ENCODE results near the gene MBOAT2.

The MBOAT2 gene

DNA sequence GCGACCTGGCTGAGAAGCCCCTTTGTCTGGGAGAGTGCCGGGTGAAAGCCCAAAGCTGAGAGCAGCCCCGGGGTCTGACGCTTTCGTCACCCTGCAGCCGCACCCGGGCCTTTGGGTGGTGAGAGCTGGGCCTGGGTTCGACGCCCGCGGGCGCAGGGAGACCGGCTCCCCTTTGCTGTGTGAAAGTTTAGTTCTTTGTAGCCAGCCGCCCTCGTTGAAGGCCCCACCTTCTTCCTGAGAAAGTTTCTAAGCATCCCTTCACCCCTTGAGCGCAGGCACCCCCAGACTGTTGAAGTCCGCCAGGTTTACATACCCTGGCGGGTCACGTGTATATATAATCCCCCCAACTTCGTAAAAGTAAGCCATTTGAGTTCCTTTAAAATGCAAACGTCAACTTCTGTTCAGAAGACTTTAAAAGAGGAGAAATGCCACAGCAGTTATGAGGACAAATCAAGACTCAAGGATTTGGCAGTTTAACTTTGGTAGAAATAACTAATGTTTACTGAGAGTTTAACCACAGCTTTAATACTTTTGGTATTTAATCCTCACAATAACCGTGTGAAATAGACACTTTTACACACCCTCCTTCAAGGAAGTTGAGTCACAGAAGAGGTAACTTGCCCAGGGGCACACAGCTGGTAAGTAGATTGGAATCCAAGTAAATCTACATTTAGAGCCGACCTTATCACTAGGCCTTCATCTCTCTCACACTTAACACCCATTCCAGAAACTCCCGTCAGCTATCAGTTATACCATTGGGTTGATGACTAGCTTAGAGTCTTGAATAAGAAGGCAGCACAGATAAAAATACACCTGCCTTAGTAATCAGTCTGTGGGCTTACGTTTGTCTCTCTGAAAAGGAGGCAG, 1.1 kb upstream of the MBOAT2 start:
- no peak for TF ChIP-seq EZH2 (IDR thresholded peaks at IDR 0.05; ENCODE audit: borderline replicate concordance, low read depth, low read length, severe bottlenecking)
- TF ChIP-seq, protein P1, sequence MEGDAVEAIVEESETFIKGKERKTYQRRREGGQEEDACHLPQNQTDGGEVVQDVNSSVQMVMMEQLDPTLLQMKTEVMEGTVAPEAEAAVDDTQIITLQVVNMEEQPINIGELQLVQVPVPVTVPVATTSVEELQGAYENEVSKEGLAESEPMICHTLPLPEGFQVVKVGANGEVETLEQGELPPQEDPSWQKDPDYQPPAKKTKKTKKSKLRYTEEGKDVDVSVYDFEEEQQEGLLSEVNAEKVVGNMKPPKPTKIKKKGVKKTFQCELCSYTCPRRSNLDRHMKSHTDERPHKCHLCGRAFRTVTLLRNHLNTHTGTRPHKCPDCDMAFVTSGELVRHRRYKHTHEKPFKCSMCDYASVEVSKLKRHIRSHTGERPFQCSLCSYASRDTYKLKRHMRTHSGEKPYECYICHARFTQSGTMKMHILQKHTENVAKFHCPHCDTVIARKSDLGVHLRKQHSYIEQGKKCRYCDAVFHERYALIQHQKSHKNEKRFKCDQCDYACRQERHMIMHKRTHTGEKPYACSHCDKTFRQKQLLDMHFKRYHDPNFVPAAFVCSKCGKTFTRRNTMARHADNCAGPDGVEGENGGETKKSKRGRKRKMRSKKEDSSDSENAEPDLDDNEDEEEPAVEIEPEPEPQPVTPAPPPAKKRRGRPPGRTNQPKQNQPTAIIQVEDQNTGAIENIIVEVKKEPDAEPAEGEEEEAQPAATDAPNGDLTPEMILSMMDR (IDR thresholded peaks at IDR 0.05; ENCODE audit: borderline replicate concordance, extremely low read depth, low read length, poor library complexity, severe bottlenecking) = no peak
- no peaks in the 10 kb centered on the region for H3K27me3 ChIP-seq (ENCODE audit: insufficient read depth, low read length, poor library complexity)
- H3K27ac ChIP-seq (ENCODE audit: low read length) = peak overlapping the region; percentile 86
- H3K9ac ChIP-seq (ENCODE audit: low read depth, low read length) = peak overlapping the region; percentile 97
- peaks cover 46% of the 10 kb centered on the region for H3K79me2 ChIP-seq (ENCODE audit: insufficient read depth, low read length)
- H3K4me3 ChIP-seq (ENCODE audit: low read depth in 1 of 2, low read length in 2 of 2) = peak overlapping the region; percentile 45 to 65; a peak in 3 of 4 replicates
- H4K20me1 ChIP-seq (ENCODE audit: insufficient read depth, low read length) = peaks cover 6% of the 10 kb centered on the region; the same call in 1 of the 2 replicates
- DNase-seq (no peak), ATAC-seq (ENCODE audit: insufficient read depth, low read depth) (peak; percentile 27)
- peaks cover 45% of the 10 kb centered on the region for H3K4me1 ChIP-seq (ENCODE audit: insufficient read depth, low read length)
- H3K4me2 ChIP-seq (ENCODE audit: insufficient read depth, low read length) = peak overlapping the region; percentile 84
- no peaks in the 10 kb centered on the region for H3K9me3 ChIP-seq (ENCODE audit: insufficient read depth, low read length, severe bottlenecking)
- H3K36me3 ChIP-seq (ENCODE audit: insufficient read depth, low read length) = no peaks in the 10 kb centered on the region
- peak overlapping the region; percentile 95 for H2AFZ ChIP-seq (ENCODE audit: low read depth, low read length)

DNA sequence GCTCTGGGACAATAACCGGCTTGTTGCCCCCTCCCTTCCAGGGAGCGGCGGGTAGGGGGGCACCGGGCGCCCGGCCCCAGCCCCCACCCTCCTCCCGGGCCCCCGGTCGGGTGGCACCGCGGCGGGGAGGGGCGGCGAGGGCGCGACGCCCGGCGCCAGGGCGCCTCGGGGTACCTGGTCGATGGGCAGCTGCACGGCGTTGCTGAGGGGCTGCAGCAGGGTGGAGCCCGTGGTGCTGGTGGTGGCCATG, 193 bp downstream of the MBOAT2 start:
- peaks cover 13% of the 10 kb centered on the region; the same call in 1 of the 2 replicates for H4K20me1 ChIP-seq (ENCODE audit: insufficient read depth, low read length)
- H2AFZ ChIP-seq (ENCODE audit: low read depth, low read length) = peak overlapping the region; percentile 86
- ATAC-seq (ENCODE audit: insufficient read depth, low read depth) (peak; percentile 19), DNase-seq (no peak)
- H3K4me1 ChIP-seq (ENCODE audit: insufficient read depth, low read length) = peaks cover 53% of the 10 kb centered on the region
- peak overlapping the region; percentile 69 for H3K4me2 ChIP-seq (ENCODE audit: insufficient read depth, low read length)
- peak overlapping the region; percentile 63 for H3K27ac ChIP-seq (ENCODE audit: low read length)
- peak overlapping the region; percentile 48 to 79; a peak in 3 of 4 replicates for H3K4me3 ChIP-seq (ENCODE audit: low read depth in 1 of 2, low read length in 2 of 2)
- peak overlapping the region; percentile 66 for H3K9ac ChIP-seq (ENCODE audit: low read depth, low read length)
- H3K9me3 ChIP-seq (ENCODE audit: insufficient read depth, low read length, severe bottlenecking) = no peaks in the 10 kb centered on the region
- no peaks in the 10 kb centered on the region for H3K27me3 ChIP-seq (ENCODE audit: insufficient read depth, low read length, poor library complexity)
- H3K79me2 ChIP-seq (ENCODE audit: insufficient read depth, low read length) = peaks cover 58% of the 10 kb centered on the region
- no peaks in the 10 kb centered on the region for H3K36me3 ChIP-seq (ENCODE audit: insufficient read depth, low read length)
- TF ChIP-seq EZH2 (IDR thresholded peaks at IDR 0.05; ENCODE audit: borderline replicate concordance, low read depth, low read length, severe bottlenecking) = no peak
- TF ChIP-seq, protein P1 (IDR thresholded peaks at IDR 0.05; ENCODE audit: borderline replicate concordance, extremely low read depth, low read length, poor library complexity, severe bottlenecking) = no peak

DNA sequence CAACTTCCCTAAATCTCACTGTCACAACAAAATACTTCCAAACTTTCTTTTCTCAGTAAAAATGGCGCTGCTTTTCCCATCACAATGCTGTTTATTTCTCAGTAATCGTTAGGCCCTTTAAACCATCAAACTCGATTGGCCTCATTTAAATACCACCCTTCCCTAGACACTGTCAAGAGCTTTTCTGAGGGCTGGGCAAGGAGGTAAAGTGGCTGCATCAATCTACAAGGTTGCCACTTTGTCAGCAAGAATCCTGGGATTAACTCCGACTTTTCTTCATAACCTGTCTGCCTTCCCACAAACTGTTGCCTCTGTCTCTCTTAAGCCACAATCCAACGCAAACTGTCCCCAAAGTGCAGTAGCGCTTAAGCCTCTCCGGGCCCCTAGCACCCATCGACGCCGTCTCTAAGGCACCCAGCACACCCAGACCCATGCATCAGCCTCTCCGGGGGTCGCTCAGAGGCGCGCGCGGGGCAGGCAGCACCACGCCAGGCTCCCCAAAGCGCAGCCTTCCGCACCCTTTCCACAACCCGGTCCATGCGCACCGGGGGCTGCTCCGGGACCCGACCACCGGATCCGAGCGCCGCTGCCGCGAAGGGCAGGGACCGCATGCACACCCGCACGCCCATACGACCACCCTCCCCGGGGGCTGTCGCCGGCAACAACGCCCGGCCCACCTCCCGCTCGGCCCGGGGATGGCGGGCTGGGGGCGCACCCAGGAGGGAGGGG, 683 bp downstream of the MBOAT2 start:
- H3K9me3 ChIP-seq (ENCODE audit: insufficient read depth, low read length, severe bottlenecking) = no peaks in the 10 kb centered on the region
- peaks cover 56% of the 10 kb centered on the region for H3K4me1 ChIP-seq (ENCODE audit: insufficient read depth, low read length)
- peak overlapping the region; percentile 86 for H2AFZ ChIP-seq (ENCODE audit: low read depth, low read length)
- H4K20me1 ChIP-seq (ENCODE audit: insufficient read depth, low read length) = peaks cover 13% of the 10 kb centered on the region; the same call in 1 of the 2 replicates
- H3K27me3 ChIP-seq (ENCODE audit: insufficient read depth, low read length, poor library complexity) = no peaks in the 10 kb centered on the region
- peak; percentile 48 for ATAC-seq (ENCODE audit: insufficient read depth, low read depth)
- H3K4me2 ChIP-seq (ENCODE audit: insufficient read depth, low read length) = peak overlapping the region; percentile 69
- H3K27ac ChIP-seq (ENCODE audit: low read length) = peak overlapping the region; percentile 63
- TF ChIP-seq EZH2 (IDR thresholded peaks at IDR 0.05; ENCODE audit: borderline replicate concordance, low read depth, low read length, severe bottlenecking) = no peak
- TF ChIP-seq, protein P1 (IDR thresholded peaks at IDR 0.05; ENCODE audit: borderline replicate concordance, extremely low read depth, low read length, poor library complexity, severe bottlenecking) = no peak
- peak; percentile 53 for DNase-seq
- H3K4me3 ChIP-seq (ENCODE audit: low read depth in 1 of 2, low read length in 2 of 2) = peak overlapping the region; percentile 48 to 79
- peaks cover 63% of the 10 kb centered on the region for H3K79me2 ChIP-seq (ENCODE audit: insufficient read depth, low read length)
- H3K36me3 ChIP-seq (ENCODE audit: insufficient read depth, low read length) = no peaks in the 10 kb centered on the region
- H3K9ac ChIP-seq (ENCODE audit: low read depth, low read length) = peak overlapping the region; percentile 66
